NCI-H1694 (cell line): Measurements from ENCODE around the gene DUSP7.
"Not testable (repeated sequence)": the region's sequence is repeated elsewhere in the genome, so short reads cannot be mapped to it uniquely, and the experiment has no call there.

Experiments
- DNase-seq: peaks from one replicate; lab custom pipeline; 2025; lab: John Stamatoyannopoulos, UW

DUSP7 gene

DNA sequence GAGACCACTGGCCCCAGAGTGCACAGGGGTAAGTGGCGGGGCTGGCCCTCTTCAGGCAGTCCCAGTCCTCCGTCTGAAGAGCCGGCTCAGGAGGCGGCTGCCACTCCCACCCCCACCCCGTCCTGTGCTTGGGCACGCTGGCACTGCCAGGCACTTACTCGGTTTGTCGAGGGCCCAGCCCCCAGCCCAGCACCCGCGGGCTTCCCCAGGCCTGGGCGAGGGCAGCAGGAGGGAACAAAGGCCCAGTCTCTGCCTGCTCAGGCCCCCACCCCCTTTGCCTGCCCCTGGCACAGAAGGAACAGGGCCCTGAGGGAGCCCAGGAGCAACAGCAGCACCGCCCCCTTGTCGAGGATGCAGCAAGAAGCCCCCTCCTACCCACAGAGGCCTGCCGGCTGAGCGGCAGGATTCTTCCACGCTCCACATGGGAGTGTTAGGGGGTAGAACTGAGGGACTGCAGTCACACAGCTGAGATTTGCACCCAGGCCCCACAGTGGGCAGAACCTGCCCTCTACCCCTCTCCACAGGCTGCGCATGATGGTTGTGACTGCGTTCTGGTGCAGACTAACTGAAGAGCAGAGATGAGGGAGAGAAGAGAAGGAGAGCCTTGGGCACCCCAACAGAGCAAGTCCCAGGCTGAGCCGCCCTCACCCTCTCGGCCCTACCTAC lies 8.9 kb downstream of the DUSP7 start:
- no peak for DNase-seq

DNA sequence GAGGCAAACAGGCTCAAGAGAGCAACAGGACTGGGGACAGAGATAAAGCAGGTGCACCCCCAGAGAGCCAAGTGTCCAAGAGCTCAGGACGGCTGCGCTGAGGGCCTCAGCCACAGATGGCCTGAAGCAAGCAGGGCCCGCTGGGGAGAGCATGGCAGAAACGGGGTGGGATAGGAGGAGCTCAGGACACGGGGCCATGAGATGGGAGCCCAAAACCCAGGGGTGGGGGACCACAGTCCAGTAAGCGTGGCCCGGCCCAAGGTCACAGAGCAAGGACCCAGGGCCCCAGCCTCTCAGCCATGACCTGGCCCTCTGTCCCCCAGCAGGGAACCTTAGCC lies 9.5 kb downstream of the DUSP7 start:
- no peak for DNase-seq

DNA sequence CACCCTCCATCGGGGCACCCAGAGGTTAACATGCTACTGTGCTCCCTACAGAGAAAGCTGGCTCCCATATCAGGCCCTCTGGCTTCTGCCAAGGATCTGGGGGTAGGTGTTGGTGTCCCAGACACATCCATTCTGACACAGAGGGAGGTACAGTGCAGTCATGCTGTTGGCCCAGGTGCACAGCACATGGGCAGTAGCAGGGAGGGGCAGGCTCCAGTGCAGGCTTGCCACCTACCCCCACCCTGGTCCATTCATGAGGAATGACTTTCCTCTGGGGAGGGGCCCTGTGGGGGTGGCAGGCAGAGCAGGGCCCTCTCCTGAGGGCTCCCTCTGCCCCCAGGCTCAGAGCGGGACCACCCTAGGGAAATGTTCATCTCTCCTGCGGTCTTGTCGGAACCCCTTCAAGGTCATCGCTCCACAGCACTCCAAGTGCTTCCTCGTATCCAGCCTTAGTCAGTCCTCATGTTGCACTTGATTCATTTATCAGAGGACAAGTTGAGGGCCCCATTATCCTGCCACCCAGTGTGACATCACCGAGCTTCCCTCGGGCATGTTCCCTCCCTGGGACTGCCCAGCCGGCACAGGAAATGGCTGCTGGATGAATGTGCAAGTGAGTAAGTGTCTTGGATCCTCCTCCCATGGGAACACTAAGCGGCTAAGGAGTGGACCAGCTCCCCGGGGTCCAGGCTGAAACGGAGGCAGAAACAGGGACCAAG lies 10.0 kb downstream of the DUSP7 start:
- no peak for DNase-seq

DNA sequence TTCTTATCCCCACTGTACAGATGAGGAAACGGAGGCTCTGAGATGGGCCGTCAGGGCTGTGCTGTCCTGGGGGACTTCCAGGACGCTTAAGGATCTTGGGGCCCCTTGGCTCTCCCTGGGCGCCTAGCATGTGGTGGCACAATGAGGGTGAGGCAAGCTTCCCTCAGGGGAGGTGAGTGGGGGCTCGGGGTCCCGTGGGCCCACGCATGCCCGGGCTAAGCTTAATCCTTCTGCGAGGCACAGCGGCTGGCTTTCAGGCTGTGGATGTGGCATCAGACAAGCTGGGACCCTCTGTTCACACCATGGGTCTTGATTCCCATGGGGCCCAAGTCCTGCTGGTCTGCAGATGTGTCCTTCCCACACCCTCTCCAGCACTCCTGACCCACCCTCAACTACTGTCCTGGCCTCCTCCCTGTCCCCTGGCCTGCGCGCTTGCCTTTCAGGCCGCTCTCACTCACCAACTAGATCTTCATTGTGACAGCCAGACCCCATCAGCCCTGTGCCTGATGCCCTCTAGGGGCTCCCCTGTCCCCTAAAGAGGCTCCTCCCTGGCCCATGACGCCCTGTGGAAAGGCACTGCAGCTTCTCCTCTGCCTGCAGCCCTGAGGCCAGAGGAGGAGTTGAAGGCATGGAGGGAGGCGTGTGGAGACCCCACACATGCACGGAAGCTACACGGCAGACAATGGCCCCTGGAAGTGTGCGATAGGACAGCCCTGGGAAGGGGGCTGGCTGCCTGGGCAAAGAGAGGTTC lies 11.3 kb downstream of the DUSP7 start:
- no peak for DNase-seq

DNA sequence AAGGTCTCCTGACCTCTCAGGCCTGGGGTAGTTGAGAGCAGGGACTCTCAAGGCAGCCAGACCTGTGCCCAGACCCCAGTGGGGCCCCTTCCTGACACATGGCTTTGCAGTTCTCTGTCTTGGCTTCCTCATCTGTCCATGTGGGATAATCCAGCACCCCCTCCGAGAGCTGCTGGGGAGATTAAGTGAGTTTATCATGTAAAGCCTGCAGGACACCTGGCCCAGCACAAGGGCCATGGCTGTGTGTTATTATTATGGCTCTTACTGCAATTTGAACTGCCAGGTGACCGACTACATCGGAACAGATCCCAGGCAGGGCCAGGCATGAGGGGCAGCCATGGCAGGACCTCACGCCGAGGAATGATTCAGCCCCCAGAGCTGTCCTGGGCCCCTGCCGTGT lies 12.6 kb downstream of the DUSP7 start:
- DNase-seq, result no peak

DNA sequence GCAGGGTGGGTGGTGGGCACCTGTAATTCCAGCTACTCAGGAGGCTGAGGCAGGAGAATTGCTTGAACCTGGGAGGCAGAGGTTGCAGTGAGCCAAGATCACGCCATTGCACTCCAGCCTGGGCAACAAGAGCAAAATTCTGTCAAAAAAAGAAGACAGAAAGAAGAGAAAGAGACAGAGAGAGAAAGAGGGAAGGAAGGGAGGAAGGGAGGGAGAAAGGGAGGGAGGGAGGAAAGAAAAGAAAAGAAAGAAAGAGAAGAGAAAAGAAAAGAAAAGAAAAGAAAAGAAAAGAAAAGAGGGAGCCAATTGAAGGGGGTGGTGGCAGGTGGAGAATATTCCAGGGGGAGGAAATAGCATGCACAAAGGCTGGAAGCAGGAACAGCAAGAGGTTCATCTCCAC lies 13.3 kb downstream of the DUSP7 start:
- not testable (repeated sequence) for DNase-seq

DNA sequence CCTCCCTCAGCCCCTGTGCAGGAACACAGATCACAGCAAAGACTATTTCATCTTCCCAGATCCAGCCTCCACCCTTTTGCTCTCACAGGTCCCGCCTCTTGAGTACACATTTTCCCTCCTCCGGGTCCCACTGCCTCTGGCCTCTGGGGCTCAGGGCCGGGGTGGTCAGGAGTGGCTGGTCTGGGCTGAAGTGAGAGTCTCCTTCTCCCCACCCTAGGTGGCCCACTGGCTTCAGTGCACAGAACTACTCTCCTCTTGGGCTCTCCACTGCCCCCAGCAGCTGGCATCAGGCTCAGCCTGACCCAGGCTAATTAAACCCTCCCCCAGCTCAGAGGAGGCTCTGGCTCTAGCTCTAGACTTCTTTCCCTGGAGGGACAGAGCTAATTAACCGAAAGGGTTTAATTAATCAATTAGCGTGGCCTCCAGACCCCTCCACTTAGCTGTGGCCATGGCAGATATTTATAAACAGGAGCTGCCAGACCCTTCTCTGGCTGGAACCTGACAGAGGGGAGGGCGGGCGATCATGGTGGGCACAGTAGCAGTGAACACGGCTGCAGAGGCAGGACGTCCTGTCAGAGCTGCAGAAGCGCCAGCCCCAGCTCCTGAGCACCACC lies 15.1 kb downstream of the DUSP7 start:
- no peak for DNase-seq

DNA sequence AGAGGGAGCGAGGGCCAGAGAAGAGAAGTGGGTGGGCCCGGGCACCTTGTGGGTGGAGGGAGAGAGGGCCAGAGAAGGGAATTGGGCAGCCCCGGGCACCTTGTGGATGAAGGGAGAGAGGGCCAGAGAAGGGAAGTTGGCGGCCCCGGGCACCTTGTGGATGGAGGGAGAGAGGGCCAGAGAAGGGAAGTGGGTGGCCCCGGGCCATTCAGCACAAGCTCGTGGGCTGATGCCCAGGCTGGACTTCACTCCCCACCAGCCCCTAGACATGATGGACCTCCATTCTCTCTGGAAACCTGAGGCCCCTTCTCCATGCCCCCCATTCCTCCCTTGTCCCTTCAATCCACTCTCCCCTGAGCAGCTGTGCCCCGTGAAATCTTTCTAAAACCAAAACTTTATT lies 15.8 kb downstream of the DUSP7 start:
- no peak for DNase-seq

DNA sequence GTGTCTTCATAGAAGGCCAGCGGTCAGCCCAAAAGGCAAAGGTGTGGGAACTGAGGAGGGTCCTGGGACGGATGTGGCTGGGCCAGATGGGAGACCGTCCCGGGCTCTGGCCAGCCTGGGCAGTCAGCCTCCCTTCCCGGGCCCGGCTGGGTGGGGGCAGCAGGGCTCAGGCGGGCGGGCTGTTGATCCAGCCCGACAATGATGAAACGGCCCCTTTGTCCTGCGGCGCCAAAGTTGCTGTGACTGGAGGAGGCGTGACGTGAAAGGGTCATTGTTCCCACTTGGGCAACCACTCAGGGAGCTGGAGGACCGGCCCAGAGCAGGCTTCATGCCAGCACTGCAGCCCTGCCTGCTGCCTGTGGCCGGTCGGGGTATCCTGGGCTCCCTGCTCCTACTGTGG lies 16.5 kb downstream of the DUSP7 start:
- no peak for DNase-seq

DNA sequence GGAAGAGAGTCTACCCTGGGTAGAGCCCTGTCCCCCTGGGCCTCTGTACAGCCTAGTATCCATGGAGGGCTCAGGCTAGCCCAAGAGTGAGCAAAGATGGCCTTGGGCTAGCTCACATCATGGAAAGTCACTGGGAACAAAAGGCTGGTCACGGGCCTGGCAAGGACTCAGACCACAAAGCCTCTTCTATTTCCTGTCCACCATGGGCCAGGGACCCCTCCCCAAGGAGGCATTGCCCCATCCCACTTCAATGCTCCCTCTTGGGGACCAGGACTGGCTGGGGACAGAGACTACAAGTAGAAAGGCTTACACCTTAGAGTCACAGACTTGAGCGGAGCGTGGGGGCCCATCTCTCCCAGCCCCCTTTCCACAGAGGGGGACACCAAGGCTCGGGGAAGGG lies 16.9 kb downstream of the DUSP7 start:
- no peak for DNase-seq

DNA sequence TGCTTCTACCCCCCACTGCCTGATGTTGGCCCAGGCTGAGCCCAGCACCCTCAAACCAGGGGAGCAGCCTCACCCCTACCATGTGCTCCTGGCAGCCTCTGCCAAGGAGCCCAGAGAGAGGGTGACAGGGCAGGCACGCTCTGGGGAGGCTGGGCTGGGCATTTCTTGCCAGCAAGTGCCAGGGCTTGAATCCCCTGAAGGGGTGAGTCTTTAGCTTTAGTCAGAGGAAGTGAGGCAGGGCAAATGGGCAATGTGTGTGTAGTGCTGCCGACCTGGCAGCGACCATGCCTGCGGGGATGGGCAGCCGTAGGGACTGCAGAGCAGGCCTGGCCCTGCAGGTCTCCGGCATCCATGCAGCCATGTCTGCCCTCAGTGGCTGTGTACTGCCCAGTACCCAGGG lies 18.1 kb downstream of the DUSP7 start:
- no peak for DNase-seq

DNA sequence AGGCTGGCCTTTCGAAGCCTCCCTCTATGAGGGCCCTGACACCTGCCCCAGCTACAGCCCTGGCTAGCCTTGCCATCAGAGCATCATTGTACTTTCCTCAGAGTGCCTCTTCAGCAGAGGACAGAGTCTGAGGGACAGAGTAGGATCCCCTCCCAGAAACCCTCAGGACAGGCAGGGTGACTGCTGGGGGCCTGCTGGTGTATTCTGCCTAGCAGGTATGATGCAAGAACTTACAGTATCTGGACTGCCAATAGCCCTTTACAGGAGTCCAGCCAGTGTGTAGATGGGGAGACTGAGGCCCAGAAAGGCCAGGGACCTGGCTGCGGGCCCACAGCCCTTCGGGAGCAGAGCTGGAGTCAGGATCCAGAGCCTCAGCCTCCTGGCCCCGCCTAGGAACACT lies 19.1 kb downstream of the DUSP7 start:
- no peak for DNase-seq

DNA sequence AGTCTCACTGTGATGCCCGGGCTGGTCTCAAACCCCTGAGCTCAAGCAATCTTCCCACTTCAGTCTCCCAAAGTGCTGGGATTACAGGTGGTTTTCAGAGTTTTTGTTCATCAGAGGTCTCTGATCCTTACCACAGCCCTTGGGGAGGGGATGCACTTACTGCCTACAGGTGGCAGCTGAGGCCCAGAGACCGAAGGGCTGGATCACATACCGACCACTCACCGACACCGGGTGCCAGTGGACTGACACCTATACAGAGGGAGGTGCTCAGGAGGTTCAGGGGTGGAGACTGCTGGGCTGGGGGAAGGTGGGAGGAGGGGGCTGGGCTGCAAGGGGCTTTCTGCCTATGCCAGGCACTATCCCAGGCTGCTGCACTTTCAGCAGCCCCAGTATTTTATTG lies 19.5 kb downstream of the DUSP7 start:
- DNase-seq, result no peak

DNA sequence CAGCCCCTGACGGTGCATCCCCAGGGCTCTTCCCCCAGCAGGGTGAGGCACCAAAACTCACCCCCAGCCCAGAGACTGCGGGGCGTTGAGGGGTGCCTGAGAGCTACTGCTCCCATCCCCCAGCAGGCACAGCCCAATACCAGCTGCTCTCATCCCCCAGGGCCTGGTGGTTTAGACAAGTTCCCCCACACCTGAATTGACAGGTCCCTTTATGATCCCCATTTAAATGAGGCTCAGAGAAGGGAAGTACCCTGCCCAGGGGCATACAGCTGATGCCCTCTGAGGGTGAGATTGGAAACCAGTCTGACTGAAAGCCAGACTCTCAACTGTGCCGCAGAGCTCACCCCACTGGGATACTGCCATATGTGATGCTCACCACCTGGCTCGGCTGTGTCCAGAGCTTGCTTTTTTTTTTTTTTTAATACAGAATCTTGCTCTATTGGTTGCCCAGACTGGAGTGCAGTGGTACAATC lies 20.1 kb downstream of the DUSP7 start:
- DNase-seq, result no peak

DNA sequence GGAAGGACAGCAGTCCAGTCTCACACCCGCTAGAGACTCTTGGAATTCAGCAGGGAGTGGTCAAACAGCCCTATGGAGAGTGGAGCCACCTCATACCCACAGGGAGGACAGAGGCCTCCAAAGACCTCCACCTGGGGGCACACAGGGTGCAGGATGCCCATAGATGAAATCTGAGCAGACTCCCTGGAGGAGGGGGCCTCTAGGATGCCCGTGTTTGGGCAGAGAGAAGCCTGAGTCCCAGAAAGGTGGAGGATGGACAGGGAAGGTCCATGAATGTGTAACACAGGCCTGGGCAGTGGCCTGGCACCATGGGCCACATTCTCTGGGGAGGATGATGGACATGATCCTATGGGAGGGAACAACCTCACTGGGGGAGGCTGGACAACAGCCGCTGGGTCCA lies 21.7 kb downstream of the DUSP7 start:
- no peak for DNase-seq

DNA sequence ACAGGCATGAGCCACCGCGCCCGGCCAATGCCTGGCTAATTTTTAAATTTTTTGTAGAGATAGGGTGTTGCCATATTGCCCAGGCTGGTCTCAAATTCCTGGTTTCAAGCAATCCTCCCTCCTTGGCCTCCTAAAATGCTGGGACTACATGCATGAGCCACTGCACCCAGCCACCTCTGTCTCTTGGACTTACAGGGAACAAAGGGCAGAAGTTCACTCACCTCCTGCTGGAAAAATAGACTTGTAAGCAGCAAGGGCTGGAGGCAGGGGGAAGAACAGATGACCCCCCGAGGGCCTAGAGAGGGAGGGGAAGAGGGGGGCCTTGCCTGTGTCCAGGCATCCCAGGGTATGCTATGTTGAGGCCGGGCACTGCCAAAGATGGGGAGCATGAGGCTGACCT lies 22.2 kb downstream of the DUSP7 start:
- no peak for DNase-seq

DNA sequence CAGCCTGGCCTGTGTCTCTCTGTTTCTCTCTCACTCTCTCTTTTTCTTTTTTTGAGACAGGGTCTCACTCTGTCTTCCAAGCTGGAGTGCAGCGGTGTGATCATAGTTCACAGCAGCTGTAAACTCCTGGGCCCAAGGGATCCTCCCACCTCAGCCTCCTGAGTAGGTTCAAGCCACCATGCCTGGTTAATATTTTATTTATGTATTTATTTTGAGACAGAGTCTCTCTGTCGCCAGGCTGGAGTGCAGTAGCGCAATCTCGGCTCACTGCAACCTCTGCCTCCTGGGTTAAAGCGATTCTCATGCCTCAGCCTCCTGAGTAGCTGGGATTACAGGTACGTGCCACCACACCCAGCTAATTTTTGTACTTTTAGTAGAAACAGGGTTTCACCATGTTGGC lies 22.6 kb downstream of the DUSP7 start:
- DNase-seq, result not testable (repeated sequence)

DNA sequence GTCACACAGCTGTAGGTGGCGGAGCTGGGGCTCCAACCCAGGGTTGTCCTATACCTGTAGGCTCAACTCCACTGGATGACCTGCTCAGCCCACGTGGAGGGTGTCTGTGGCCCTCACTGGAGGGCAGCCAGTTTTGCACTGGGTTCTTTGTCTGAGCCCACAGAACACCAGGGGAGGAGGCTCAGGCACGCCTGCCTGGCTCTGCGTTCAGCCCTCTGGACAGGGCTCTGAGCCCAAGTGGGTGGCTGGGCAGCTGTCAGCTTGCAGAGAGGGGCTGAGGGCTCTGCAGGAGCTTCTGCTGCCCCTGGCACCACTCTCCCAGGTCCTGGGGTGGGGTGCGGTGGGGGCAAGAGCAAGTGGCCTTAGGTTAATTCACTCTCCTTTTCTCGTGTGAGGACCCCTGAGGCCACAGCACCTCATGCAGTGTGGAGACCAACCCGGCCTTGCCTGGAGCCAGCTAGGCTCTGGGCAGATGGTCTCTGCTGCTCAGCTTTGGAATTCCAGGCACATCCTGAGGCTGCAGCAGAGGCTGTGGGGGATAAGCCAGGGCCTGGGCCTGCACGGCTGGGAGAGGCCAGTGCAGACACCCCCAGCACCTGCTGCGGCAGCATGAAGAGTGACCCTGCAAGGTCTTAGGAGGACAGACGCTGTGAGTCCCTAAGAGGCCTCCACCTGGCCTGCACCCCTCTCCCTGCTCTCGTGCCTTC lies 23.5 kb downstream of the DUSP7 start:
- DNase-seq, result no peak

DNA sequence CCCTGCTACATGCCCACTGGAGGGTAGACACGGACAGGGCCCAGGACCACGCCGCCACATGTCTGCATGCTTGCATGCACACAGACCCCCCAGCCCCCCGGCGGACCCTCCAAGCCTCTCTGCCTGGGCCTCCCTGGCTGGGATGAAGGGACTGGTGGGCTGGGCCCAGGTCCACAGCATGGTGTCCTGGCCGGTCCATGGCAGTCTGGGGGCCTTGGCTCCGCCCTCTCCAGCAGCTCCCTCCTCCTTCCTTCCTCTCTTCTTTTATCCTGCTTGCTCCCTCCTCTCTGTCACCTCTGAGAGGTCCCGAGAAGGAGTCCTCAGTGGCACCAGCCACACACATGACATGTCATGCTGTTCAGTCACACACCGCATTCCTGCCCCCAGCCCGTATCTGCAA lies 24.5 kb downstream of the DUSP7 start:
- DNase-seq, result no peak

DNA sequence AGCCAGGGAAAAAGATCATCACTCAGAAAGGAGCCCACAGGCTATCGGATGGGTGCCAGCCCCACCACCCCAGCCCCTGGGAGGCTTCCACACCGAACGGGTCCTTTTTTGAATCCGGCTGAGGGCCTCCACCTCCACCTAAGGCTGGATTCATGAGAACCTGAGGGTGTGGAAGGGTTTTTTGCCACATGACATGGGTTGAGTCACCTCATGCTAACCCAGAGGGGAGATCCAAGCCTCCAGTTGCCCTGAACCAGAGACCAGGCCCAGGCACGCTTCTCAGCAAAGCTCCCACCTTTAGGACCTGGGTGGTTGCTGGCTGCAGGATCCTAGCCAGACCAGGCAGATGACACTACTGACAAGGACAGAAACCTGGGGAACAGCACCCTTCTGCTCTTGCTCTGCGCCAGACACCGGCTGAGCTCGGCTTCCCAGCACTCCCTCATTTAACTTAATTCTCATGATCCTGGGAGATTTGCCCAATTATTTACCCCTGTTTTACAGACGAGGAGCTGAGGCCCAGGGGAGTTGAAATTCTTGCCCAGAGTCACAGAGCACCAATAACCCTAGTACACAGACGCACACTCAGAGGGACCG lies 25.6 kb downstream of the DUSP7 start:
- no peak for DNase-seq

DNA sequence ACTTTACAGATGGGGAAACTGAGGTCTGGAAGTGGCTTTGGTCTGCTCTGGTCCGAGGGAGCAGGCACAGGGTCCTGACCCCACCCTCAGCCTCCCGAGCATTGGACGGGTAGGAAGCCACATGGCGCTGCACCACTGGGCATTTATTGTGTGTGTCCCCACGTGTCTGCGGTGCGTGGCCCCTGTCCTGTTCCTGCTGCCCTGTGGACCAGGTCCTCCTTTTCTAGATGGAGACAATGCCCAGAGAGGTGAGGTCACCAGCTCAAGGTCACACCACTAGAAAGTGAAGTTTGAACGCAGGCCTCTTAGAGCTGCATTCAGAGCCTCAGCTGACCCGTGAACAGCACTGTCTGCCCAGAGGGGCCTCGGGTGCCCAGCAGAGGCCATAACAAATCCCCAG lies 26.8 kb downstream of the DUSP7 start:
- no peak for DNase-seq

DNA sequence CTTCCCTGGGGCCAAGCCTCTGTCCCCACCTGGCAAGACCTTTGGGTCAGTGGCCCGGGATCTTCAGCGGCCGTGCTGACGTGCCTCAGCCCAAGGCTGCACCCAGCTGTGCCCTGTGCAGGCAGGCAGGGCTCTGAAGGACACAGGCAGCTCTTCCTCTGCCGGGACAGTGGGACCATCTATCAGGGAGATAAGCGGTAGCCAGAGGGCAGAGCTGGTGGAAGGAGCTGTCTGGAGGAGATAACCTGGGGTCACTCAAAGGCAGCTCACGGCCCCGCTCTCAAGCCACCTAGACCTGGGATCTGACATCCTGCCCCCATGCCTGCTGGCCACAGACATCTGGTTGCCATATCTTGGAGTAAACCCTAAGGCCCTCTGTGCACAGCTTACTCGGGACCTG lies 27.3 kb downstream of the DUSP7 start:
- no peak for DNase-seq
